ENCODE data around the gene RBM15B.

DNA sequence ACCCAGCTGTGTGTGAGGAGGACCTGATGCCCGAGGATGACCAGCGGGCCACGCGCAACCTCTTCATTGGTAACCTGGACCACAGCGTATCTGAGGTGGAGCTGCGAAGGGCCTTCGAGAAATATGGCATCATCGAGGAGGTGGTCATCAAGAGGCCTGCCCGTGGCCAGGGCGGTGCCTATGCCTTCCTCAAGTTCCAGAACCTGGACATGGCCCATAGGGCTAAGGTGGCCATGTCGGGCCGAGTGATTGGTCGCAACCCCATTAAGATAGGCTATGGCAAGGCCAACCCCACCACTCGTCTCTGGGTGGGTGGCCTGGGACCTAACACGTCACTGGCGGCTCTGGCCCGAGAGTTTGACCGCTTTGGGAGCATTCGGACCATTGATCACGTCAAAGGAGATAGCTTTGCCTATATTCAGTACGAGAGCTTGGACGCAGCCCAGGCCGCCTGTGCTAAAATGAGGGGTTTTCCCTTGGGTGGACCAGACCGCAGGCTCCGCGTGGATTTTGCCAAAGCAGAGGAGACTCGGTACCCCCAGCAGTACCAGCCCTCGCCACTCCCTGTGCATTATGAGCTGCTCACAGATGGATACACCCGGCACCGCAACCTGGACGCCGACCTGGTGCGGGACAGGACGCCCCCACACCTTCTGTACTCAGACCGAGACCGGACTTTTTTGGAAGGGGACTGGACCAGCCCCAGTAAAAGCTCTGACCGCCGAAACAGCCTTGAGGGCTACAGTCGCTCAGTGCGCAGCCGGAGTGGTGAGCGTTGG lies 1.5 kb downstream of the RBM15B start:
- TF ChIP-seq, protein P1, sequence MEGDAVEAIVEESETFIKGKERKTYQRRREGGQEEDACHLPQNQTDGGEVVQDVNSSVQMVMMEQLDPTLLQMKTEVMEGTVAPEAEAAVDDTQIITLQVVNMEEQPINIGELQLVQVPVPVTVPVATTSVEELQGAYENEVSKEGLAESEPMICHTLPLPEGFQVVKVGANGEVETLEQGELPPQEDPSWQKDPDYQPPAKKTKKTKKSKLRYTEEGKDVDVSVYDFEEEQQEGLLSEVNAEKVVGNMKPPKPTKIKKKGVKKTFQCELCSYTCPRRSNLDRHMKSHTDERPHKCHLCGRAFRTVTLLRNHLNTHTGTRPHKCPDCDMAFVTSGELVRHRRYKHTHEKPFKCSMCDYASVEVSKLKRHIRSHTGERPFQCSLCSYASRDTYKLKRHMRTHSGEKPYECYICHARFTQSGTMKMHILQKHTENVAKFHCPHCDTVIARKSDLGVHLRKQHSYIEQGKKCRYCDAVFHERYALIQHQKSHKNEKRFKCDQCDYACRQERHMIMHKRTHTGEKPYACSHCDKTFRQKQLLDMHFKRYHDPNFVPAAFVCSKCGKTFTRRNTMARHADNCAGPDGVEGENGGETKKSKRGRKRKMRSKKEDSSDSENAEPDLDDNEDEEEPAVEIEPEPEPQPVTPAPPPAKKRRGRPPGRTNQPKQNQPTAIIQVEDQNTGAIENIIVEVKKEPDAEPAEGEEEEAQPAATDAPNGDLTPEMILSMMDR (IDR thresholded peaks at IDR 0.05): no peak
- TF ChIP-seq POLR2A (IDR thresholded peaks at IDR 0.05) (no peak), POLR2AphosphoS5 (IDR thresholded peaks at IDR 0.05) (no peak), EP300 (IDR thresholded peaks at IDR 0.05; ENCODE audit: low read depth) (no peak)

All from transverse colon (tissue), 4 donors.